Mesenchymal stem cell (in vitro differentiated cells and primary cell): ENCODE results near the gene TSC22D1.

ENCODE experiments used
- DNase-seq: peaks from one replicate; pipeline ENCODE4 v3.0.0-alpha.2; 2013
- H2AFZ ChIP-seq: one replicate; pipeline ENCODE4 v1.6.1; 2013; ENCODE audit warnings: low read depth, mild to moderate bottlenecking, control low read depth, inconsistent platforms, low read length, moderate library complexity
- H2AK5ac ChIP-seq: 2 replicates; pipeline ENCODE4 v1.6.1; 2013; ENCODE audit warnings: low read length, moderate library complexity, mild to moderate bottlenecking, inconsistent platforms; ENCODE audit not compliant: severe bottlenecking
- H2BK120ac ChIP-seq: one replicate; pipeline ENCODE4 v1.6.1; 2013; ENCODE audit warnings: low read depth, mild to moderate bottlenecking, inconsistent platforms, low read length, moderate library complexity
- H2BK12ac ChIP-seq, 2 experiments: one replicate each; pipeline ENCODE4 v1.6.1; 2013; ENCODE audit warnings: inconsistent platforms in 2 of 2, low read length in 2 of 2, mild to moderate bottlenecking in 2 of 2, moderate library complexity in 2 of 2, control low read depth in 1 of 2
- H2BK15ac ChIP-seq: one replicate; pipeline ENCODE4 v1.6.1; 2013; ENCODE audit warnings: mild to moderate bottlenecking, low read depth, inconsistent platforms; ENCODE audit not compliant: poor library complexity, severe bottlenecking
- H2BK5ac ChIP-seq: 2 replicates; pipeline ENCODE4 v1.6.1; 2013; ENCODE audit warnings: low read depth, mild to moderate bottlenecking, low read length, control low read depth, inconsistent platforms; ENCODE audit not compliant: poor library complexity, severe bottlenecking
- H3K14ac ChIP-seq, 2 experiments: one replicate each; pipeline ENCODE4 v1.6.1; 2013; ENCODE audit warnings: inconsistent platforms in 2 of 2, low read length in 2 of 2, control low read depth in 1 of 2, mild to moderate bottlenecking in 1 of 2, moderate library complexity in 1 of 2
- H3K18ac ChIP-seq, 2 experiments: one replicate each; pipeline ENCODE4 v1.6.1; 2013; ENCODE audit warnings: inconsistent platforms in 2 of 2, low read length in 2 of 2, control low read depth in 1 of 2, low read depth in 1 of 2, mild to moderate bottlenecking in 1 of 2
- H3K23ac ChIP-seq, 2 experiments: one replicate each; pipeline ENCODE4 v1.6.1; 2013; ENCODE audit warnings: inconsistent platforms in 2 of 2, low read length in 2 of 2, mild to moderate bottlenecking in 2 of 2, moderate library complexity in 2 of 2, control low read depth in 1 of 2
- H3K27ac ChIP-seq: 2 replicates; pipeline ENCODE4 v1.5.1; 2013; ENCODE audit warnings: mild to moderate bottlenecking, moderate library complexity, low read length, control low read depth, inconsistent platforms; ENCODE audit not compliant: poor library complexity, severe bottlenecking
- H3K27me3 ChIP-seq, 2 experiments: 2 replicates each; pipeline versions ENCODE4 v1.6.1 to v1.7.0; 2013; ENCODE audit warnings: low read length in 2 of 2, mild to moderate bottlenecking in 2 of 2, moderate library complexity in 2 of 2, control low read depth in 1 of 2, inconsistent platforms in 1 of 2; ENCODE audit not compliant: control insufficient read depth in 1 of 2, insufficient read depth in 1 of 2
- H3K36me3 ChIP-seq, 2 experiments: 2 replicates each; pipeline versions ENCODE4 v1.6.1 to v1.7.0; 2013; ENCODE audit warnings: low read length in 2 of 2, control low read depth in 1 of 2, inconsistent platforms in 1 of 2, low read depth in 1 of 2, mild to moderate bottlenecking in 1 of 2; ENCODE audit not compliant: insufficient read depth in 2 of 2, control insufficient read depth in 1 of 2
- H3K4ac ChIP-seq, 2 experiments: one replicate each; pipeline ENCODE4 v1.6.1; 2013; ENCODE audit warnings: inconsistent platforms in 2 of 2, low read length in 2 of 2, mild to moderate bottlenecking in 2 of 2, moderate library complexity in 2 of 2, control low read depth in 1 of 2, low read depth in 1 of 2
- H3K4me1 ChIP-seq: 2 replicates; pipeline ENCODE4 v1.6.1; 2013; ENCODE audit warnings: low read depth, low read length, control low read depth; ENCODE audit not compliant: control insufficient read depth, insufficient read depth
- H3K4me2 ChIP-seq: 2 replicates; pipeline ENCODE4 v1.6.1; 2013; ENCODE audit warnings: low read length, mild to moderate bottlenecking, inconsistent platforms; ENCODE audit not compliant: poor library complexity, severe bottlenecking
- H3K4me3 ChIP-seq, 2 experiments: 2 replicates each; pipeline versions ENCODE4 v1.5.1 to v1.7.0; 2013; ENCODE audit warnings: low read length in 2 of 2, mild to moderate bottlenecking in 2 of 2, control low read depth in 1 of 2, low read depth in 1 of 2; ENCODE audit not compliant: insufficient read depth in 1 of 2
- H3K79me1 ChIP-seq: replicated peaks from 2 replicates; pipeline ENCODE4 v1.6.1; 2013; ENCODE audit warnings: mild to moderate bottlenecking, control low read depth, low read length, inconsistent platforms; ENCODE audit not compliant: poor library complexity, severe bottlenecking
- H3K9ac ChIP-seq: 2 replicates; pipeline ENCODE4 v1.7.0; 2013; ENCODE audit warnings: mild to moderate bottlenecking, low read length, moderate library complexity
- H3K9me3 ChIP-seq: 2 replicates; pipeline ENCODE4 v1.7.0; 2013; ENCODE audit warnings: mild to moderate bottlenecking, low read length; ENCODE audit not compliant: control insufficient read depth
- H4K8ac ChIP-seq: one replicate; pipeline ENCODE4 v1.6.1; 2013; ENCODE audit warnings: inconsistent platforms, mild to moderate bottlenecking, low read length, moderate library complexity
- H4K91ac ChIP-seq: one replicate; pipeline ENCODE4 v1.6.1; 2013; ENCODE audit warnings: mild to moderate bottlenecking, low read length, inconsistent platforms
- WGBS: methylation state at CpG from one replicate; pipeline ENCODE4 v1.1.7; 2013; ENCODE audit warnings: mixed read lengths; 5-methylcytosine and 5-hydroxymethylcytosine counted together

Gene TSC22D1

DNA sequence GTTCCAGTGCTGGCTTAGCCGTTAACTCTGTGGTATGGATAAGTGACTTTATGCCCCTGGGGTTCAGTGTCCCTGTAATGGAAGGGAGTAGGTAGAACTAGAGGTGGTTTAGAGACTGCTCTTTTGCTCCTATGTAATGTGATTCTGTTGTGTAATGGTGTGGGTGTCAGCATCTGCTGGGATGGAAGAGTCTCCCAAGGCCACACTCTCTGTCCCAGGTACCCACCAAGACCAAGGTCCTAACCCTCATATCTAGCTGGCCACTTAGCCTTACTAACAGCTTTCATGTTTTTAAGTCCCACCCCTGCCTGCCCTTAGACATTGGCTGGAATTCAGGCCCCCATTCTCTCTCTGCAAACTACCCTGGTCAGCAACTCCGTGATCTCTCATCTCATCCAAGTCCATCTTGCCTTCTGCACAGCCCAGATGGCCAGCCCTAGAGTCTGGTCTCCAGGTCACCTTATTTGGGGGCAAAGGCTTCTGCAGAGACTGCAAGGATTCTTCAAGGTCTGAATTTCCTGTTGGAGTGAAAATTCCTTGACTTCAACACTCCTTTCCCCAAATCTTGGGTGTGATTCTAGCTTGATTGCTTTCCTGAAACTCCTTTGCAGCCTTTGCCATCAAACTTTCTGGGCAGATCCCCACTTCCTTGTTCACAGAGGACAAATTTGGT lies 154.1 kb downstream of the TSC22D1 start:
- H3K14ac ChIP-seq = no peak overlapping the region

DNA sequence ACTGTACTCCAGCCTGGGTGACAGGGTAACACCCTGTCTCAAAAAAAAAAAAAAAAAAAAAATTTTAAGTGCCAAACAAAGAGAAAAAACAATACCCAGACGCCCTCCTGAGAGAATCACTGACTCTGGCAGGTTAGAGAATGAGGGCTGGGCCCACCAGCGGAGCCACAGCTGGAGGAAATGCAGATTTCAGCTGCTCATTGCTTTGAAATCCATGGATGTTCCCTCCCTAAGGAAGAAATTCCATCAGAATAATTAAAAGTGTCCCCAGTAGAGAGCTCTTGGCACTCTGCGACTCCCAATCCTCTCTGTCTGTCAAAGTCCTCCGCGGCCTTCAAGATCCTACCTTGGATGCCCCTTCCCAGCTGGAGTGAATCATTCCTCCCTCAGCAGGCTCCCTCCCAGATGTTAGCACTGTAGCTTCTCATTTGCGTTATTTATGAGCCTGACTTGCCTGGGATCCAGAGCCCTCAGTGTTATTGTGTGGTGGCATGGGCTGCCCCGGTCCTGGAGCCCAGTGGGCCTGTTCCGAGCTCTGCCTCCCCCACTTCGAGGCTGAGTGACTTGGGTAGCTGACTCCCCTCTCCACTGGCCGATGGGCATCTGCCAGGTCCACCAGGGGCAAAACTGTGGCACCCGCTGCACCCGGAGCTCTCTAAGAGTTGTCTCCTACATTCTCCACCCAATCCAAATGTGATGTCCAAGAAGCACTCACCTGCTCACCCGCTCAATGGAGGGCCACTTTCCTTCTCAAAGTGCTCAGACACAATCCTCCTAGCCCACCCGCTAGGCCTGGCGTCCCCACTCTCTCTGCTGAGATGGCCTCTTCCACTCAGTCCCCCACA lies 155.5 kb downstream of the TSC22D1 start:
- H3K27me3 ChIP-seq = peaks cover 0 to 35% of the 10 kb centered on the region in 2 experiments
- no peak overlapping the region for H4K8ac ChIP-seq
- H3K18ac ChIP-seq = no peak overlapping the region
- peaks cover 14% of the 10 kb centered on the region for H3K4me1 ChIP-seq
- no peak for DNase-seq
- no peak overlapping the region for H3K4ac ChIP-seq
- H3K14ac ChIP-seq = peak overlapping the region in 1 of 2 experiments; percentile 89
- no peak overlapping the region for H3K4me2 ChIP-seq
- no peak overlapping the region for H2AK5ac ChIP-seq
- no peak overlapping the region for H2AFZ ChIP-seq
- no peak overlapping the region for H3K27ac ChIP-seq
- WGBS = 78% methylated on average over 15 of the region's 15 CpGs
- no peak overlapping the region for H4K91ac ChIP-seq
- H2BK120ac ChIP-seq = no peak overlapping the region
- no peaks in the 10 kb centered on the region for H3K36me3 ChIP-seq
- H2BK15ac ChIP-seq = no peak overlapping the region
- no peak overlapping the region for H3K9ac ChIP-seq
- H3K9me3 ChIP-seq = no peaks in the 10 kb centered on the region
- no peak overlapping the region for H2BK5ac ChIP-seq
- no peak overlapping the region for H2BK12ac ChIP-seq
- no peak overlapping the region for H3K23ac ChIP-seq
- no peaks in the 10 kb centered on the region for H3K79me1 ChIP-seq
- no peak overlapping the region for H3K4me3 ChIP-seq

More for the DNA sequence above, 154.1 kb downstream of the TSC22D1 start:
- Histone ChIP-seq H3K4me3 (no peak overlapping the region), H3K4me1 (peaks cover 14% of the 10 kb centered on the region), H3K79me1 (no peaks in the 10 kb centered on the region), H2BK12ac (no peak overlapping the region), H3K27me3 (peaks cover 0 to 30% of the 10 kb centered on the region in 2 experiments), H3K4me2 (no peak overlapping the region), H2AFZ (no peak overlapping the region), H2BK120ac (no peak overlapping the region), H2BK5ac (no peak overlapping the region), H2BK15ac (no peak overlapping the region), H4K8ac (no peak overlapping the region), H3K36me3 (peaks cover 0 to 3% of the 10 kb centered on the region in 2 experiments), H3K9ac (no peak overlapping the region), H3K9me3 (no peaks in the 10 kb centered on the region), H2AK5ac (no peak overlapping the region), H3K23ac (no peak overlapping the region), H3K18ac (no peak overlapping the region), H3K27ac (no peak overlapping the region), H3K4ac (no peak overlapping the region), H4K91ac (no peak overlapping the region)
- no peak for DNase-seq
- WGBS = 92% methylated on average over 2 of the region's 2 CpGs

- Histone ChIP-seq H3K4me3 (no peak overlapping the region), H3K79me1 (no peaks in the 10 kb centered on the region), H3K4me2 (peak overlapping the region; percentile 2), H3K4ac (no peak overlapping the region), H2AFZ (peak overlapping the region; percentile 10), H2BK120ac (no peak overlapping the region), H4K8ac (peak overlapping the region; percentile 35), H3K23ac (no peak overlapping the region), H3K27ac (peak overlapping the region; percentile 25), H2BK15ac (no peak overlapping the region), H3K4me1 (peaks cover 14% of the 10 kb centered on the region), H3K27me3 (peaks cover 0 to 28% of the 10 kb centered on the region in 2 experiments), H3K9me3 (no peaks in the 10 kb centered on the region), H2BK12ac (no peak overlapping the region), H3K36me3 (no peaks in the 10 kb centered on the region), H4K91ac (no peak overlapping the region), H3K14ac (peak overlapping the region in 1 of 2 experiments; percentile 63), H3K9ac (no peak overlapping the region), H2BK5ac (no peak overlapping the region), H2AK5ac (peak overlapping the region; percentile 19), H3K18ac (peak overlapping the region in 1 of 2 experiments; percentile 51)
- DNase-seq = no peak
- WGBS = 71% methylated on average over 7 of the region's 7 CpGs
Measured at GRCh38 chr13:44417876-44418275, 158.3 kb downstream of the TSC22D1 start.

DNA sequence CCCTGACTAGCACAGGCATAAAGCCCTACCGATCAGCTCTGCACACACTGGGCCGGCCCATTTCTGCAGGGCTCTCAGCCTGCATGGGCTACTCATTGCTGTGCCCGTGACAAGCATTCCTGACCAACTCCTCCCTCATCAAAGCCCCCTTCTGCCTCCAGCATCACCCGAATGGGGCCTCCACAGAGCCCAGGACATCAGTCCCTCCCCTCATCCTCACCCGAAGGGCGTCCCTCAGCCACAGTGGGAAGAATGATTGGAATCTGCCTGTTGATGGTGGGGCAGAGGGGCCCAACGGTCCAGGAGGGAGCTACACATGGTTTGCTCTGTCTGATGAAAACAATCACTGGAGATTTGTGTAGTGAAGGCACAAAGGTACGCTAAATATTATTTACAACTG lies 158.7 kb downstream of the TSC22D1 start:
- Histone ChIP-seq H3K9ac (no peak overlapping the region), H3K14ac (no peak overlapping the region), H3K27ac (peak overlapping the region; percentile 3), H3K4me2 (peak overlapping the region; percentile 2), H2AK5ac (no peak overlapping the region), H3K36me3 (no peaks in the 10 kb centered on the region), H3K18ac (no peak overlapping the region), H3K9me3 (no peaks in the 10 kb centered on the region), H3K79me1 (no peaks in the 10 kb centered on the region), H3K4me1 (peaks cover 14% of the 10 kb centered on the region), H3K4ac (no peak overlapping the region), H3K27me3 (peaks cover 0 to 26% of the 10 kb centered on the region in 2 experiments), H2BK5ac (no peak overlapping the region), H3K4me3 (no peak overlapping the region), H3K23ac (no peak overlapping the region), H4K8ac (no peak overlapping the region), H2BK120ac (no peak overlapping the region), H2AFZ (peak overlapping the region; percentile 10), H4K91ac (no peak overlapping the region), H2BK15ac (no peak overlapping the region), H2BK12ac (no peak overlapping the region)
- 78% methylated on average over 6 of the region's 8 CpGs for WGBS
- no peak for DNase-seq
